IMR-90 (cell line): ENCODE measurements around the gene FOXO1. TPM values are rescaled to one million over a fixed set of nuclear protein-coding genes. Genes with fewer than 3 reads are reported as not detected.

Experiments used
- ATAC-seq: fragments of 200-7000 bp; cut with Tn5 transposase; 2 replicates; pipeline ENCODE4 v1.9.1; 2020; ENCODE audit warnings: low read depth, mild to moderate bottlenecking, moderate library complexity
- BruUV-seq: library from RNA; stranded (reverse); fragments of 400-500 nt; replicated peaks from 2 replicates; lab custom pipeline; 2021; lab: Mats Ljungman, UMichigan
- CTCF ChIA-PET: fragments of 300-600 bp; formaldehyde crosslinking; extraction: SDS; loops from one replicate; lab custom pipeline; 2021; ENCODE audit warnings: antibody characterized with exemption; lab: Yijun Ruan, JAX
- POLR2A ChIA-PET: fragments of 300-600 bp; sonication (Branson Sonifier 250); formaldehyde crosslinking; loops from one replicate; lab custom pipeline; 2022; ENCODE audit warnings: antibody characterized with exemption; ENCODE audit not compliant: unreplicated experiment; lab: Charles Lee
- DNase-seq: peaks from one replicate; pipeline ENCODE4 v3.0.0; 2013
- H2AFZ ChIP-seq: replicated peaks from 2 replicates; pipeline ENCODE3; 2013; ENCODE audit warnings: low read length, mild to moderate bottlenecking; ENCODE audit not compliant: poor library complexity
- H2AK5ac ChIP-seq: 2 replicates; pipeline ENCODE4 v1.6.1; 2013; ENCODE audit warnings: low read depth, low read length, inconsistent platforms
- H2AK9ac ChIP-seq: replicated peaks from 2 replicates; pipeline ENCODE3; 2013; ENCODE audit warnings: mild to moderate bottlenecking, low read depth, low read length, moderate library complexity; ENCODE audit not compliant: poor library complexity
- H2BK120ac ChIP-seq: 2 replicates; pipeline ENCODE4 v1.6.1; 2013; ENCODE audit warnings: low read depth, low read length, inconsistent platforms
- H2BK15ac ChIP-seq: 3 replicates; pipeline ENCODE4 v1.6.1; 2013; ENCODE audit warnings: low read depth, low read length, inconsistent platforms
- H2BK20ac ChIP-seq: 2 replicates; pipeline ENCODE4 v1.6.1; 2013; ENCODE audit warnings: low read depth, mild to moderate bottlenecking, inconsistent platforms, low read length, moderate library complexity
- H2BK5ac ChIP-seq: 2 replicates; pipeline ENCODE4 v1.6.1; 2013; ENCODE audit warnings: mild to moderate bottlenecking, low read depth, low read length, inconsistent platforms; ENCODE audit not compliant: poor library complexity, severe bottlenecking
- H3K14ac ChIP-seq: replicated peaks from 2 replicates; pipeline ENCODE4 v1.6.1; 2013; ENCODE audit warnings: low read depth, low read length, inconsistent platforms
- H3K18ac ChIP-seq: 2 replicates; pipeline ENCODE4 v1.6.1; 2013; ENCODE audit warnings: low read depth, low read length, control low read depth
- H3K23ac ChIP-seq: 2 replicates; pipeline ENCODE4 v1.6.1; 2013; ENCODE audit warnings: low read depth, low read length, inconsistent platforms
- H3K27ac ChIP-seq: 2 replicates; pipeline ENCODE4 v1.5.1; 2013; ENCODE audit warnings: mild to moderate bottlenecking, control low read depth, low read length; ENCODE audit not compliant: insufficient read depth
- H3K27me3 ChIP-seq: 2 replicates; pipeline ENCODE4 v1.6.1; 2013; ENCODE audit warnings: low read length; ENCODE audit not compliant: control insufficient read depth, insufficient read depth
- H3K36me3 ChIP-seq: 2 replicates; pipeline ENCODE4 v1.6.1; 2013; ENCODE audit warnings: low read length, mixed read lengths; ENCODE audit not compliant: control insufficient read depth, insufficient read depth
- H3K4ac ChIP-seq: 2 replicates; pipeline ENCODE4 v1.6.1; 2013; ENCODE audit warnings: low read depth, low read length, inconsistent platforms
- H3K4me1 ChIP-seq: 2 replicates; pipeline ENCODE4 v1.6.1; 2013; ENCODE audit warnings: low read length, mixed read lengths; ENCODE audit not compliant: control insufficient read depth, insufficient read depth
- H3K4me2 ChIP-seq: 2 replicates; pipeline ENCODE4 v1.6.1; 2013; ENCODE audit warnings: low read depth, mild to moderate bottlenecking, control low read depth, low read length, moderate library complexity
- H3K4me3 ChIP-seq: 2 replicates; pipeline ENCODE4 v1.5.1; 2013; ENCODE audit warnings: low read depth, mild to moderate bottlenecking, control low read depth, low read length, moderate library complexity; ENCODE audit not compliant: insufficient read depth
- H3K56ac ChIP-seq: 2 replicates; pipeline ENCODE4 v1.6.1; 2013; ENCODE audit warnings: low read length, inconsistent platforms; ENCODE audit not compliant: insufficient read depth; ENCODE audit errors: extremely low read depth
- H3K79me1 ChIP-seq, 2 experiments: 2 replicates each; pipeline ENCODE4 v1.6.1; 2013; ENCODE audit warnings: low read length in 2 of 2, inconsistent platforms in 1 of 2, low read depth in 1 of 2
- H3K9ac ChIP-seq: 2 replicates; pipeline ENCODE4 v1.6.1; 2013; ENCODE audit warnings: low read depth, low read length, control low read depth
- H3K9me1 ChIP-seq: 2 replicates; pipeline ENCODE4 v1.6.1; 2013; ENCODE audit warnings: low read length, inconsistent platforms; ENCODE audit not compliant: insufficient read depth
- H3K9me3 ChIP-seq: 2 replicates; pipeline ENCODE4 v1.6.1; 2013; ENCODE audit warnings: low read length; ENCODE audit not compliant: control insufficient read depth, insufficient read depth
- H4K20me1 ChIP-seq: 2 replicates; pipeline ENCODE4 v1.6.1; 2013; ENCODE audit warnings: low read length, inconsistent platforms; ENCODE audit not compliant: insufficient read depth
- H4K5ac ChIP-seq: 2 replicates; pipeline ENCODE4 v1.6.1; 2013; ENCODE audit warnings: mild to moderate bottlenecking, low read depth, low read length, control low read depth
- H4K8ac ChIP-seq, 2 experiments: 2 replicates each; pipeline ENCODE4 v1.6.1; 2013; ENCODE audit warnings: low read depth in 2 of 2, low read length in 2 of 2, control low read depth in 1 of 2, inconsistent platforms in 1 of 2
- H4K91ac ChIP-seq: 2 replicates; pipeline ENCODE4 v1.6.1; 2013; ENCODE audit warnings: low read depth, low read length, inconsistent platforms; ENCODE audit not compliant: insufficient read depth
- CEBPB ChIP-seq: IDR thresholded peaks from 2 replicates; pipeline ENCODE4 v1.6.1; 2012; ENCODE audit warnings: low read depth, low read length, improper control_type of control experiment
- WGBS, 2 experiments: methylation state at CpG; one replicate each; pipeline versions ENCODE4 v1.1.5 to v1.1.7; 2013; ENCODE audit warnings: missing lambda C conversion rate in 2 of 2; ENCODE audit not compliant: insufficient read length in 1 of 2; ENCODE audit errors: extremely low coverage in 2 of 2; 5-methylcytosine and 5-hydroxymethylcytosine counted together
- dilution Hi-C: fragments of 300-500 bp; cut with HindIII; formaldehyde crosslinking; loops from one replicate; pipeline ENCODE4 v1.14.3; 2018; ENCODE audit warnings: low sequenced_read_pairs; ENCODE audit not compliant: unreplicated experiment
- in situ Hi-C: fragments of 300-500 bp; cut with MboI; formaldehyde crosslinking; loops from 3 replicates; pipeline ENCODE4 v1.14.3; 2019; ENCODE audit warnings: low sequenced_read_pairs, inconsistent platforms, mixed read lengths
- intact Hi-C: fragments of 100-400 bp; cut with micrococcal nuclease; formaldehyde crosslinking; loops from 2 replicates; pipeline ENCODE4 v1.10.0; 2022
- polyA plus RNA-seq, 3 experiments: library from polyadenylated mRNA; depleted of rRNA; stranded (reverse); fragments of >200 nt; gene quantifications; 2 replicates each; pipeline ENCODE4 v1.2.3, GENCODE V29; 2012; ENCODE audit warnings: low replicate concordance in 1 of 3
- total RNA-seq: library from RNA; depleted of rRNA; stranded (reverse); fragments of >200 nt; gene quantifications from 2 replicates; pipeline ENCODE4 v1.2.3, GENCODE V29; 2012
- TF ChIP-seq, protein P1 (sequence below): conservative IDR thresholded peaks from 2 replicates; pipeline ENCODE4 v1.5.1; 2012; ENCODE audit warnings: mild to moderate bottlenecking, low read depth, low read length, improper control_type of control experiment

The FOXO1 gene
- total and polyA plus RNA-seq, 2 of the 4 experiments (the other 2 are of a cell fraction), result 0.12 to 0.18 TPM

- Histone ChIP-seq H3K4me3 (no peak overlapping the region), H2BK5ac (no peak overlapping the region), H3K4me2 (no peak overlapping the region), H3K27me3 (peaks cover 44% of the 10 kb centered on the region), H3K56ac (no peak overlapping the region), H2BK120ac (no peak overlapping the region), H3K23ac (no peak overlapping the region), H3K36me3 (no peaks in the 10 kb centered on the region), H3K9ac (no peak overlapping the region), H3K27ac (no peak overlapping the region), H4K20me1 (no peaks in the 10 kb centered on the region), H3K18ac (no peak overlapping the region), H3K14ac (no peak overlapping the region), H4K91ac (no peak overlapping the region), H3K9me1 (no peaks in the 10 kb centered on the region), H2BK15ac (no peak overlapping the region), H2BK20ac (no peak overlapping the region), H2AK5ac (no peak overlapping the region), H2AFZ (peak overlapping the region; percentile 19), H3K4me1 (peaks cover 2% of the 10 kb centered on the region; the same call in 1 of the 2 replicates), H4K8ac (no peak overlapping the region), H3K79me1 (no peaks in the 10 kb centered on the region), H3K4ac (no peak overlapping the region), H4K5ac (no peak overlapping the region), H3K9me3 (no peaks in the 10 kb centered on the region), H2AK9ac (no peak overlapping the region)
- intact Hi-C loops, result no loop called here
- in situ Hi-C loops, result no loop called here
- BruUV-seq, result no TSS peak
- ATAC-seq (no peak), DNase-seq (no peak)
- dilution Hi-C loops, result no loop called here
- WGBS, 2 experiments, result no CpG with 5 or more reads among the region's 11 CpGs
- ChIA-PET CTCF (interaction anchor here (0.6 to 0.8 kb wide), 2 partner anchors 22 to 1617 kb away, joined by 3 to 5 read pairs; no protein-coding TSS in a partner anchor), POLR2A (no interaction called here)
- TF ChIP-seq, protein P1, sequence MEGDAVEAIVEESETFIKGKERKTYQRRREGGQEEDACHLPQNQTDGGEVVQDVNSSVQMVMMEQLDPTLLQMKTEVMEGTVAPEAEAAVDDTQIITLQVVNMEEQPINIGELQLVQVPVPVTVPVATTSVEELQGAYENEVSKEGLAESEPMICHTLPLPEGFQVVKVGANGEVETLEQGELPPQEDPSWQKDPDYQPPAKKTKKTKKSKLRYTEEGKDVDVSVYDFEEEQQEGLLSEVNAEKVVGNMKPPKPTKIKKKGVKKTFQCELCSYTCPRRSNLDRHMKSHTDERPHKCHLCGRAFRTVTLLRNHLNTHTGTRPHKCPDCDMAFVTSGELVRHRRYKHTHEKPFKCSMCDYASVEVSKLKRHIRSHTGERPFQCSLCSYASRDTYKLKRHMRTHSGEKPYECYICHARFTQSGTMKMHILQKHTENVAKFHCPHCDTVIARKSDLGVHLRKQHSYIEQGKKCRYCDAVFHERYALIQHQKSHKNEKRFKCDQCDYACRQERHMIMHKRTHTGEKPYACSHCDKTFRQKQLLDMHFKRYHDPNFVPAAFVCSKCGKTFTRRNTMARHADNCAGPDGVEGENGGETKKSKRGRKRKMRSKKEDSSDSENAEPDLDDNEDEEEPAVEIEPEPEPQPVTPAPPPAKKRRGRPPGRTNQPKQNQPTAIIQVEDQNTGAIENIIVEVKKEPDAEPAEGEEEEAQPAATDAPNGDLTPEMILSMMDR, result peak; percentile 21; the same call in 1 of the 2 replicates
- TF ChIP-seq CEBPB, result no peak
These were observed 1.9 kb upstream of the FOXO1 start for GRCh38 chr13:40668335-40668734.
